Stimulated activated CD8-positive, alpha-beta memory T cell treated with anti-CD3 and anti-CD28 coated beads, Interleukin-12 subunit alpha, Interleukin-12 subunit beta, amount 100 ng/mL, for 4 hours (primary cell): ENCODE data around the gene MASP2.

ENCODE experiments used
- DNase-seq: peaks from one replicate; pipeline ENCODE4 v3.0.0-alpha.2; 2020; ENCODE audit warnings: low read depth

The MASP2 gene

DNA sequence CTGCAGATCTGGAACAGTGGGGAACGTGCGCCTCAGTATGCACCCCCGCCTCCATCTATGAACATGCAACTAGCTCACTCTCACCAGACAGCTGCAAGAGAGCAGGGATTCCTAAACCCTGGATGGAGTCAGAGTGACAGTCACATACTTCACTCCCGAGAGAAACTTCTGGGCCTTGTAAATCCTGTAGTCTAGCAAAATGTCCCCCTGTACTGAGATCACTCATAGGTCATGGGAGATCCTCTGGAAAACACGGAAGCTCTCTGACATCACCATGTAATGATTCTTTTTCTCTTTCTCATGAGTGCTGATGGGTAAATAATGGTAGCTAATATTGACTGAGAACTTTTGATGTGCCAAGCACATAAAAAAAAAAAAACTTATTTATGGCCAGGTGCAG, 57.9 kb downstream of the MASP2 start:
- no peak for DNase-seq

DNA sequence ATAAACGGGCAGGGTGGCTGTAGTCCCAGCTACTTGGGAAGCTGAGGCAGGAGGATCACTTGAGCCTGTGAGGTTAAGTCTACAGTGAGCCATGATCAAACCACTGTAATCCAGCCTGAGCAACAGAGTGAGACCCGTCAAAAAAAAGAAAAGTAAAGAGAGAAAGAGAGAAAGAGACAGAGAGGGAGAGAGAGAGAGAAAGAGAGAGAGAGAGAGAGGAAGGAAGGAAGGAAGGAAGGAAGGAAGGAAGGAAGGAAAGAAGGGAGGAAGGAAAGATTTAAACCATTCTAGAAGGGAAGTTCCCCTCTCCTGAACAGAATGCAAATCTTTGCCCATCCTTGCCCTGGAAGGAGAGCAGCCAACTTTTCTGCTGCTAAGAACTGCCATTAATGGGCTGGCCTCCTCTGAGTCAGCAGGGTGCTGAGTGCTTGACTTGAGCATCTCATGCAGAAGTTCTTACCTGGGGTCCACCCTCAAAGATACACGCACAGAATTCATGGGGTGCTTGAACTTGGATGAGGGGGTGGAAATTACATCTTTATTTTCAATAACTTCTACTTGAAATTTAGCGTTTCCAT, 59.1 kb downstream of the MASP2 start:
- no peak for DNase-seq

DNA sequence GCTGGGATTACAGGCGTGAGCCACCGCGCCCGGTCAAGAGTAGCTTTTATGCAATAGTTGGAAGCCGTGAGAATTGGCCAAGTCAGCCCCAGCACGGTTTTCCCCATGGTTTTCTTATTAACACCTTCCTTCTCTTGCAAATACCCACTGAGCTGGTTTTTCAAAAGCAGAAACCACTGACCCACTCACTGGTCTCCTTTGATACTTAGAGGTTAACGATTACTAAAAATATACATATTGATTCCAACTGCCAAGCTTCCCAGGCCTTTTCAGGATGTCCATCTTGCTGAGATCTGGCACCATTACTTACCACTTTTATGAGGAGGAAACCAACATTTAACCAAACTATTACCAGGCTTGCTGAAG, 60.5 kb downstream of the MASP2 start:
- DNase-seq: no peak

DNA sequence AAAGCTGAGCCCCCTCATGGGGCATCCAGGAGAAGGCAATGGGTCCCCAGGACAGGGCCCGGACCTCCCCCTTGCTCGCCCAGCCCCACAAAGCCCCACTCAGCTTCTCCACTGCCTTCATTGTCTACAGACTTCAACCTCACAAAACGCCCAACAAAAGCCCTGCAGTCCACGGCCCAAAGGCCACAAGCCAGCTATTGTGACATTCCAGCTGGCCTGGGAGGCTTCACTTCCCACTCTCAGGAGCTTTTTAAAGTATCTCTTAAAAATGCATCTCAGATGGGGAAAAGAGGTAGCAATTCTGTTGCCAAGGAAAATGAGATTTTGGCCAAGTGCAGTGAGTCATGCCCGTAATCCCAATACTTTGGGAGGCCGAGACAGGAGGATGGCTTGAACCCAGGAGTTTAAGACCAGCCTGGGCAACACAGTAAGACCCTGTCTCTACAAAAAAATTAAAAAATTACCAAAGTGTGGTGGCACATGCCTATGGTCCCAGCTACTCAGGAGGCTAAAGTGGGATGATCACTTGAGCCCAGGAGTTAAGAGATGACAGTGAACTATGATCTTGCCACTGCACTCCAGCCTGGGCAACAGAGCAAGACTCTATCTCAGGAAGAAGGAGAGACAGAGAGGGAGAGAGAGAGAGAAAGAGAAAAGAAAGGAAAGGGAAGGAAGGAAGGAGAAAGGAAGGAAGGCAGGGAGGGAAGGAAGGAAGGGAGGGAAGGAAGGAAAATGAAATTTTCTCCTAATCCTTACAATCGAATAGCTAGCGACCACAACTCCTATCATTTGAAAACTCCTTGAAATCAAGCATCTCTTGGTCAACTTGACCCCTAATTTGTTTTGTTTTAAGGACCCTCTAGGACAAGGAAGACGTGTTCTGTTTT, 66.0 kb downstream of the MASP2 start:
- no peak for DNase-seq

DNA sequence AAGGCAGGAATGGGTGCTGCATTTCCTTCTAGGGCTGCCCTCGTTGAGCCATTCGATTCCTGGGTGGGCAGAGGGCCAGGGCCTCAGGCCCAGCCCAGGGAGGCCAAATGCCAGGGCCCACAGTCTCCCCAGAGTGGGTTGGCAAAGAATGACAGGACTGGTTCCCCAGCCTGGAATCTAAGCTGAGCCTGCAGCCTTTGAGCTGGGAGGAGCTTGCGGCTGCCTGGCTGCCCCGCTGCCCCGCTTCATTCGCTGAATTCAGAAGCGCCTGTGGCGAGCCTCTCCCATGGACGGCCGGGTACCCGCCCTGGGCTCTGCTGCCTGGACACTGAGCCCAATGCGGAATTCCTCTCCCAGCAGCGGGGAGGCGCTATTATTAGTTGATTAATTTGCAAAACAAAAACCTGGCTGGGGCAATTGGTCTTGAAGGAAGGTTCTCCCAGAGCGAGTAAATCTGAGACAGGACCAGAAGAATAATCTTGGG, 66.9 kb downstream of the MASP2 start:
- no peak for DNase-seq

DNA sequence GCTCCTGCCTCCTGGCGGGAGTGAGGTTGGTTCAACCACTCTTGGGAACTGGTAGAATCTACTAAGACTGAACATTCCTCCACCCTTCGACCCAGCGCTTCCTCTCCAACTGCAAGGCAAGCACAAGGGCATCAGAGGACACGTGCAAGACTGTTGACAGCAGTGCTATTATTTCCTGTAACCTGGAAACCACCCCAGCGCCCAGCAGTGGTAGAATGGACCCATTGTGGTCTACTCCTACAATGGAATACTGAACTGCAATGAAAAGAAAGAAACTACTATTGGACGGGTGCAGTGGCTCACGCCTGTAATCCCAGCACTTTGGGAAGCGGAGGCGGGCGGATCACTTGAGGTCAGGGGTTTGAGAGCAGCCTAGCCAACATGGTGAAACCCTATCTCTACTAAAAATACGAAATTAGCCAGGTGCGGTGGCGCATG, 67.5 kb downstream of the MASP2 start:
- DNase-seq: no peak

DNA sequence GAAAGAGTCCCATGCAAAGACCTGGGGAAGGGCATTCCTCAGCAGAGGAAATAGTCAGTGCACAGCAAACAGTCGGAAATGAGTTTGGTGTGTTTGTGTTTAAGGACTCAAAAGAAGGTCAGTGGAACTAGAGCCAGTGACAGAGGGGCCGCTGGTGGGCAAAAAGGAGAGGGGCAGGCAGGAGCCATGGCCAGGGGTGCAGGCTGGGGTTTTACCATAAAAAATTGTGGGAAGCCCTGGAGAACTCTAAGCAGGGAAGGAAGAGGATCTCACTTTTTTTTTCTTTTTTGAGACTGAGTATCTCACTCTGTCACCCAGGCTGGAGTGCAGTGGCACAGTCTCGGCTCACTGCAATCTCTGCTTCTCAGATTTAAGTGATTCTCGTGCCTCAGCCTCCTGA, 68.3 kb downstream of the MASP2 start:
- DNase-seq: no peak
